GM21825 (cell line): ENCODE measurements around the gene PDGFA.

ENCODE experiments used
- ATAC-seq: cut with Tn5 transposase; IDR thresholded peaks from one replicate; pipeline ENCODE4 v1.9.1; 2021; ENCODE audit warnings: mild to moderate bottlenecking, moderate library complexity; ENCODE audit not compliant: unreplicated experiment

Gene PDGFA

DNA sequence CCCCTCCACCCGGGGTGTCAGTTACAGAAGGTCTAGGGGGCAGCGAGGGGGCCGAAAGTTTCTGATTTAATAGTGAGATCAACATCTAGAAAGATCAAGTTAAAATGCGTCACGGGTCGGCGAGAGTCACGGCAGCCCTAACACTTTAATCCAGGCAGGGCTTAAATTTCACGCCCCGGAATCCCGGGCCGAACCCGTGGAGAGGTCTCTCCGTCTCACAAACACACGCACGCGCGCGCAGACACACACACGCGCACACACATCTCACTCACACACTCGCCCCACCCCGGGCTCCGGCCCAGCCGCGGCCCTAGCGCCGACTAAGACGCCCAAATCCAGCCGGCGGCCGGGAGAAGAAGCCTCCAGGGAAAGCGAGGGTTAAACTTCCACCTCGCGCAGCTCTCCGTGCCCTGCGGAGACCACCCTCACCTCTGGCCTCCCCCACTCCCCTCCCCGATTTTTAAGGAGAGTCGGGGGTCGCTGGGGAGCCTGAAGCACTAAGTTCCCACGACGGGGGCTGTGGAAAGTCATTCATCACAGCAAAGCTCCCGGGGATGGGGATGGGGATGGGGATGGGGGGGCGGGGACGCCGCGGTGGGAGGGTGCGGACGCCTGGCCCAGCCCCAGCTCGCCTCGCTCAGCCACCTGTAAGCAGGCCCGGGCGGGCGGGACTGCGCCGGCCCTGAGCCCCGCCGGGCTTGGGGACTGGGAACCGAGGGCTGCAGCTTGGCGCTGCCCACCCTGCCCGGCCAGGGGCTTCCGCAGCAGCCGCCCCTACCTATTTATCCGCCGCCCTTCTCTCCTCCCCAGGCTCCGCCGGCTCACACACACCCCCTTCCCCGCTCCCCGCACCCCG is 1.6 kb downstream of the PDGFA start:
- no peak for ATAC-seq

DNA sequence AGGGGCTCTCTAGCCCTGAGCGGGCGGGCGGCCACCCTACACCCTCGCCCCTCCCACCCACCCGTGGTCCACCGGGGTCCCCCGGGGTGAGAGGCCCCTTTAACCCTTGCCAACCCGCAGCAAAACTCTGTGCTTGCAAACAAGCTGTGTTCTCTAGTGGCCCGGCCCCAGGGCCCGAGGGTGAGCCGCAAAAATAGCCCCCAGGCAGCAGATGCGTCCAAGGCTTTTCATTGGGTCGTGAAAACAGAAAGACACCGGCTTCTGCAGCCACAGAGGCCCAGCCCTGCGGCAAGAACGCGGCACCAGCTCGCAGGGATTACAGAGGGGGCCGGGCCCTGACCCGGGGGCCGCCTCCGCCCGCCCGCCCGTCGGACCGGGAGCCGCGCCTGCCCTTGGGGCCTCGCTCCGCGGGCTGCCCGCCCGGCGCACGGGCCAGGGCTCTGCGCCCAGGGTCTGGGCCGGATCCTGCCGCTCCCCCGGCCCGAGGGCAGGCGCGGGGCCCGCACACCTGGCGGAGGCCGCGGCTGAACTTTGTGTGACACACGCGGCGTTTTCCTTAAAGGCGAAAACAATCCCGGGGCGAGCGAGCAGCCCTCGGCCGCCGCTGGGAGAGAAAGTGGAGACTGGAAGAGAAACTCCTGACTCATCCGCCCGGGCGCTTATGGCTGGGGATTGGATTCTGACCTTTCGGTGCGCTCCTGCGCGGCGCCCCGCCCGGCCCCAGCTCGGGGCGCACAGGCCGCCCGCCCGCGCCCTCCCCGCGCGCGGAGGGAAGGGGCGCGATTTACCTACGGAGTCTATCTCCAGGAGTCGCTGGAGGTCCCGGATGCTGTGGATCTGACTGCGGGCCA is 2.8 kb downstream of the PDGFA start:
- no peak for ATAC-seq

DNA sequence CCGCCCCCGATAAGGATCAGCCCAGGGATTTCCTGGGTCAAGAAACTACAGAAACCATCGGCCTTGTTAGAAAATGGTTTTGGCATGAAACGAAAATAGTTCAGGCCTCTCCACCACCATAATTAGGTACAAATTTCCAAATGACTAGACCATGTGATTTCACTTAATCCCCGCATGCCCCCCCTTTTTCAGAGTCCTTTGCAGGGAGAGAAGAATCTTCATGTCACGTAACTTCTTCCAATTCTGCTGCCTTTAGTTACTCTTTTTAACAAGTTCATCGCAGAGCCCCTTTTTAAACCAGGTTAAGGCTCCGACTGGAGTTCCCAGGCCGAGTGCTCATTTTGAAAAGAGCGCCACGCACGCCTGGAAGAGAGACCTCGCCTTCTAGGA is 3.4 kb downstream of the PDGFA start:
- ATAC-seq: no peak

- ATAC-seq: no peak
Observed at GRCh38 chr7:515628-516027, 4.0 kb downstream of the PDGFA start.

DNA sequence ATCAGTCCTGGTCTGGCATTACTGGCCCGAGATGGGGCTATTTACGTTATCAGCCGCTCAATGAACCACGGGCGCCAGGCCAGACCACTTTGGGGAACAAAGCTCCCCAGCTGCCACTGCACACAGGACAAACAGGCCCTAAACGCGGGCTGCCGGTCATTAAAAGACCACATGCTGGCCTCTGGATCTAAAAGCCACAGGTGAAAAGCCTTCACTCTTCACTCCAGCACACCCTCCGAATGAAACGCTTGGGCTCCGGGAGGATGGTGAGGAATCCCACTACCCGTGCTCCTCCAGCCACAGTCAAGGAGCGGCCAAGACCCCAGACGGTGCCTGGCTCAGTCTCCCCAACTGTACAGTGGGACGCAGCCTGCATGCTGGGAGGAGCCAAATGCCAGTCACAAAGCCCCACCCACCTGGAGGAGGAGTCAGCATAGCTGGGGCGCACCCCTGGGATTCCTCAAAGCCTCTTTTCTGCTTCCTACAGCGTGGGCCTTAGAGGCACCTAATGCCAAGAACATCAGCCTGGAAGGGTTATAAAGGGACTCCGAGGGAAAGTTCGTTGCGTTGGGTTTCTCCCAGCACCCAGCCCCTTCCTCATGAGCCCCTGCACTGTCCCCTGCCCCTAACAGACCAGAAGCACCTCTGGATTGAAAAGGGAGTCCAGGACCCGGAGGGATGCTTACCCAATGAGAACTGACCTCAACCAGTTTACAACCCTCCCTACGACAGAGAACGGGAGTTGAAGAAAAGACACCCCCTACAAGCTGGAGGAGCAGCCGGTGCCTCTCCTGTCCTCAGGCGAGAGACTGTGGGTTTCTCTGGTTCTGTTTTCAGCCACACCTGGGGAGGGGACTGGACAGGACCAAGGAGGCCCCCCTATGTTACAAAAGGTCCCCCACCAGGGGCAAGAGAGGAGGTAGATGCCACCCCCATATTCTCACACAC is 4.7 kb downstream of the PDGFA start:
- ATAC-seq: no peak

DNA sequence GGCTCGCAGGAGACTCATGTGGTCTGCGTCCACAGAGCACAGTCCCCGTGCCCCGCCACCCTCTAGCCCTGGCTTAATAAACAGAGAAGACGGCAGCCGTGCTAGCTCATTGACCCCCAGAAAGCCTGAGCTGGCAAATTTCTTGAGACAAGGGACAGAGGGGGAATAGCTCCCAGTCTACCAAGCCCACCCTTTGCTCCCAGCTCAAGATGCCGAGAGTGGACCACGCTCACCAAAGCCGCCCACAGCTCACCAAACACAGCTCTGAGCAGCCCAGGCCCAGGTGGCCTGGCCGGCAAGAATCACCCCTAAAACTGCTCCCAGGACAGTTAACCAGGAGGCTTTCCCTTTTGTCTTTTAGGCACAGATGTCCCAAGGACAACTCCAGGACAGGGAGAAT is 5.4 kb downstream of the PDGFA start:
- ATAC-seq: no peak

GRCh38 chr7:513521-514166 is 6.0 kb downstream of the PDGFA start:
- ATAC-seq: no peak

DNA sequence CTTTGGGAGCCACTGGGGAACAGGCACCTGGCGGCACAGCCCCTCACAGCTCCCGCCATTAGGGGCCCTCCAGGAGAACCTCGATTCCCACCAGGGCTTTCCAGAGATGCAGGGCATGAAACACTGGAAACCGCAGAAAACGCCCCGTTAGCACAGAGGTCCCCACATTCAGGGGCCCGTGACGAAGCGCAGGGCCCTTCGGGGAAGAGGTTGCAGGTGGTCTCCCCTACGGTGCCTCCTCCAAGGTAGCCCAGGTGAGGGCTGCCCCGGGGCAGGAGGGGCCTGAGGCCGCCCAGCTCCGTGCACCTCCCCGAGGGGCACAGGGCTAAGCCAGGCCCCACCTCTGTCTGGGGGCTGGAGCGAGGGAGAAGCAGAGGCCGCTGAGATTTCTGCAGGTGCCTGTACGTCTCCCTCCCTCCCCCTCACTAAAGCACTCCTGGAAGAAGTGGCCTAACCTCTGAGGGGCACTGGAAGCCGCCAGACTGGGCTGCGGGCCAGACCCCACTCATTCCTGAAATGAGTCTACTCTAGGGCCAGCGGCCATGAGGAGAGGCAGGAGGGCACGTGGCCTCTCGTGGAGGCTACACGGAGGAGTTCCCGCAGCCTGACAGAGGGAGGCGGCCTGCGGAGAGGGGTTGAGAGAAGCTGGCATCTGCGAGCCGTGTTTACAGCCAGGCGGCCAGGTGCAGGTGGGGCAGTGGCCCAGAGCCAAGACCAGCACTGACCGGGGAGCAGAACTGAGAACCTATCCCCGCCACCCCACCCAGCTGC is 6.9 kb downstream of the PDGFA start:
- no peak for ATAC-seq

GRCh38 chr7:512146-512510 is 7.5 kb downstream of the PDGFA start:
- no peak for ATAC-seq

- ATAC-seq: no peak
Observed at GRCh38 chr7:511476-512145, 8.0 kb downstream of the PDGFA start.

- ATAC-seq: no peak
Observed at GRCh38 chr7:510782-511281, 8.8 kb downstream of the PDGFA start.

GRCh38 chr7:510131-510481 is 9.5 kb downstream of the PDGFA start:
- ATAC-seq: no peak

DNA sequence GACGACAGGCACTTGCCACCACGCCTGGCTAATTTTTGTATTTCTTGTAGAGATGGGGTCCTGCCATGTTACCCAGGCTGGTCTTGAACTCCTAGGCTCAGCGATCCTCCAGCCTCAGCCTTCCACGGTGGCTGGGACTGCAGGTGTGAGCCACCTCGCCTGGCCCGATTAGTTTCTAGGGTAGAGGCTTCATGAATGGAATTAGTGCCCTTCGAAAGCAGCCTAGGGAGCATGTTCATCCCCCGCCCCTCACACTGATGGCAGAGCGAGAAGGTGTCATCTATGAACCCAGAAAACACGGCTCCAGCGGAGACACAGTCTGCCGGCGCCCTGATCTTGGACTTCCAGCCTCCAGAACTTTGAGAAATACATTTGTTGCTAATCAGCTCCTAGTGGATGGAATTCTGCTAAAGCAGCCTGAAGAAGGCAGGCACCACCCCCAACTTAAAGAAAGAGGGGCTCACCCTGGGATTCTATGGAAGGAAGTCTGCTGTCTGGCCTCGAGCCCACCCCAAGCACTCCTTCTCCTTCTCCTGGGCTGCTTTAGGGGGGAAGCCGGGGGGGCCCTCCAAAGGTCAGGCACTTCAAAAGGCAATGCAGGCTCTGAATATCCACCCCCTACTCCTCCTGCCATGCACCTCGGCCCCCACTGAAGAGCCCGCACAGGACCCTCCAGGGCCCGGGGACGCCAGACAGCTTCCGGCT is 10.1 kb downstream of the PDGFA start:
- ATAC-seq: no peak

DNA sequence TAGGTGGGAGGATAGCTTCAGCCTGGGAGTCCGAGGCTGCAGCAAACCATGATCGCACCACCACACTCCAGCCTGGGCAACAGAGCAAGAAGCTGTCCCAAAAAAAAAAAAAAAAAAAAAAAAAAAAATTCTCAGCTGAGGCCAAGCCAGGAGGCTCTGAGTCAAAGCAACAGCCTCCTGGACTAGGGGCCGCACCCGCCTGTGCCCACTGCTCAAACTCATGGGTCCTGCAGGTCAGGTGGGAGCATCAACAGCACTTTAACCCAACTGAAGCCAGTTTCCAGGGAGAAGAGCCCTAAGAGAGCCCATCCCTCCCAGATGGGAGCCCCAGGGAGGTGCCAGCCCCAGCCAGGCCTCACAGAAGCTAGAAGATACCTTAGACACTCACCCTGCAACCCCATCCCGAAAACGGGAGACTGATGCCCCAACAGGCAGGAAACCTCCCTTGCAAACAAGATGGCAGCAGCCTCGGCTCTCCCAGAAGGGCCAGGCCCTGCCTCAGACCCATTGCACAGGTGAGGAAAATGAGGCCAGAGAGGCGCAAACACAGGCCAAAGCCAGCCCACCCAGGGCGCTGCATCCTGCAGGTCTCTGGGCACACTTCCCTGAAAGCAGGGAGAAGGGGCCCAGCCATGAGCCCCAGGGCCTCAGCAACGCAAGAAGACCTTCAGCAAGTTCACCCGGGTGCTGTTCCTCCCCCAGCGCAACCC is 11.0 kb downstream of the PDGFA start:
- ATAC-seq: no peak

- ATAC-seq: no peak
Observed at GRCh38 chr7:507623-508300, 11.9 kb downstream of the PDGFA start.

- ATAC-seq: no peak
Observed at GRCh38 chr7:506921-507622, 12.6 kb downstream of the PDGFA start.

- no peak for ATAC-seq
Observed at GRCh38 chr7:506391-506831, 13.2 kb downstream of the PDGFA start.
